HG03571 (cell line): ENCODE results near the gene MYL3.

Experiments
- ATAC-seq: cut with Tn5 transposase; IDR thresholded peaks from one replicate; pipeline ENCODE4 v1.9.1; 2021; ENCODE audit not compliant: unreplicated experiment

The MYL3 gene

GRCh38 chr3:46883830-46884185 lies 20.6 kb upstream of the MYL3 start:
- no peak for ATAC-seq

GRCh38 chr3:46883054-46883829 lies 20.0 kb upstream of the MYL3 start:
- ATAC-seq, result no peak

GRCh38 chr3:46882377-46883053 lies 19.3 kb upstream of the MYL3 start:
- no peak for ATAC-seq

- ATAC-seq, result no peak
Measured at GRCh38 chr3:46881596-46882376, 18.5 kb upstream of the MYL3 start.

GRCh38 chr3:46880884-46881595 lies 17.8 kb upstream of the MYL3 start:
- ATAC-seq, result no peak

GRCh38 chr3:46878781-46879436 lies 15.7 kb upstream of the MYL3 start:
- ATAC-seq, result no peak

- no peak for ATAC-seq
Measured at GRCh38 chr3:46877406-46878125, 14.3 kb upstream of the MYL3 start, which contains the start of gene PTH1R. Gene PTH1R, plus strand, starts transcription at chr3:46877721. Its CDS starts 5,839 bp downstream, at chr3:46883560.

- ATAC-seq, result no peak
Measured at GRCh38 chr3:46876313-46877300, 13.4 kb upstream of the MYL3 start.

- ATAC-seq, result no peak
Measured at GRCh38 chr3:46875560-46875959, 12.3 kb upstream of the MYL3 start.

GRCh38 chr3:46874430-46874829 lies 11.2 kb upstream of the MYL3 start:
- no peak for ATAC-seq

GRCh38 chr3:46873521-46873920 lies 10.3 kb upstream of the MYL3 start:
- no peak for ATAC-seq

GRCh38 chr3:46871222-46871621 lies 8.0 kb upstream of the MYL3 start:
- ATAC-seq, result no peak

GRCh38 chr3:46870651-46871050 lies 7.4 kb upstream of the MYL3 start:
- no peak for ATAC-seq

GRCh38 chr3:46869440-46869839 lies 6.2 kb upstream of the MYL3 start:
- no peak for ATAC-seq

GRCh38 chr3:46868948-46869347 lies 5.7 kb upstream of the MYL3 start:
- no peak for ATAC-seq

GRCh38 chr3:46868287-46868686 lies 5.0 kb upstream of the MYL3 start:
- no peak for ATAC-seq

GRCh38 chr3:46867550-46867898 lies 4.3 kb upstream of the MYL3 start:
- ATAC-seq, result no peak

GRCh38 chr3:46866720-46867549 lies 3.7 kb upstream of the MYL3 start:
- no peak for ATAC-seq
